Head of caudate nucleus (tissue), 42 donors: ENCODE results near the gene CTIF.

Experiments used
- DNase-seq, 42 donors: peaks; one replicate each; pipeline versions ENCODE4 v3.0.0 to v3.0.0-alpha.2; 2020 to 2021; ENCODE audit warnings: mixed read lengths in 7 of 42
- intact Hi-C: fragments of 100-400 bp; cut with DNase I; formaldehyde crosslinking; loops from one replicate; pipeline ENCODE4 v1.15.0; 2022

Gene CTIF

DNA sequence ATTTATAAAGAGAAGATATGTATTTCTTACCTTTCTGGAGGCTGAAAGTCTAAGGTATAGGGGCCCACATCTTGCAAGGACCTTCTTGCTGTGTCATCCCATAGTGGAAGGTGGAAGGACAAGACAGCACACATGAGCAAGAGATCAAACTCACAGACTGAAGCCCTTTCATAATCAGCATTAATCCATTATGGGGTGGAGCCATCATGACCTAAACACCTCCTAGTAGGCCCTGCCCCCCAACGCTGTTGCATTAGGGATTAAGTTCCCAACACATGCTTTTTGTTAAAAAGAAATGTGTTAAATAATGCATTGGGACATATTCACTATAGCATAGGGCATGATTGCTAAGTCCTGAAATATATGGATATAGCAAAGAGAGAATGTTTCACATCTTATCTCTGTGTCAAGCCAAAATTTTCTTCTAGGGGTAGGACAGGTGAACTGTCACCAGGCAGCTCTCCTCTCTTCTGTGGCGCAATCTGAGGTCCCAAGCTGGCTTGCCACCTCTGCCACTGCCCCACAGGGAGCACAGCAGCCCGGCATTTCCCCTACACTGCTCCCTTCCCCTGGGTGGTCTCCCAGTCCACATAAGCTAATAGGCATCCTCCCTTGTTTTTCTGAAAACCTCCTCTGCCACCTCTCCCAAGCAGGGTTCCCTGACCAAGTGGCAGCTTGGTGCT, 8.3 kb upstream of the CTIF start:
- DNase-seq, result no peak
- intact Hi-C loops, result no loop called here

DNA sequence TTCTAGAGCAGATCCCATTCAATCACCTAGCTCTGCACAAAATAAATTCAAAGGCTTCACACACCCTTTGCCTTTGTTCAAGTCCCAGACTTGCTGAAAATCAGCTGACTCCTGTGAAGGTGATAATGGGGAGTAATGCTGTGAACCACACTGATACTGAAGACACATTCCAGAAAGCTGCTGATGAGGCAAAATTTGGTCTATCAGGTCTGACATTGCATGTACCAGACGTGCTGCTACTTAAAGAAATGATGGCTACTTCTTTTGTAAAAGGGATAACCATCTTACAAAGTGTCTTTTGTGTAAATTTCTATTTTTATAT, 7.8 kb upstream of the CTIF start:
- no peak for DNase-seq
- intact Hi-C loops, result no loop called here

DNA sequence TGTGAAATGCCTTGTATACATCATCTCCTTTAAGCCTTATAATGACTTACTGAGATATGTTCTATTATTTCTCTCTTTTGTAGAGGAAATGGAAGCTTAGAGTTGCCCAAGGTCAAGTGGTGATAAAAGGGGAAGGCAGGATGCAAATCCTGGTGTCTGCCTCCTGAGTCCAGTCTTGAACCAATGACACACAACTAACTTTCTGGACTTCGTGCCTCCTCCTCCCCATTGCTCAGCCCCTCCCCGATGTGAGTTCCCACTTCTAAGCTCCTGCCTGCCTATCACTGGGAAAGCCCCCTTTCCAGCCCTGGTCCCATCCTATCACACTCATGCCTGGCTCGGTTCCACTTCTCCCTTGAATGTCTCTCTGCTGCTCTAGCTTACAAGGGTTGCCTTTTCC, 6.9 kb upstream of the CTIF start:
- intact Hi-C loops, result no loop called here
- DNase-seq, result no peak

GRCh38 chr18:48533340-48534070, 5.3 kb upstream of the CTIF start:
- DNase-seq, result no peak
- intact Hi-C loops, result no loop called here

- intact Hi-C loops, result no loop called here
- no peak for DNase-seq
Observed at GRCh38 chr18:48534364-48534763, 4.5 kb upstream of the CTIF start.

- intact Hi-C loops, result loop anchor here (5.0 kb wide), 1 partner anchor 59 kb away; no protein-coding TSS in a partner anchor
- no peak for DNase-seq
Observed at GRCh38 chr18:48535956-48536355, 2.9 kb upstream of the CTIF start.

- intact Hi-C loops, result loop anchor here (5.0 kb wide), 1 partner anchor 59 kb away; no protein-coding TSS in a partner anchor
- no peak for DNase-seq
Observed at GRCh38 chr18:48536516-48536915, 2.3 kb upstream of the CTIF start.

DNA sequence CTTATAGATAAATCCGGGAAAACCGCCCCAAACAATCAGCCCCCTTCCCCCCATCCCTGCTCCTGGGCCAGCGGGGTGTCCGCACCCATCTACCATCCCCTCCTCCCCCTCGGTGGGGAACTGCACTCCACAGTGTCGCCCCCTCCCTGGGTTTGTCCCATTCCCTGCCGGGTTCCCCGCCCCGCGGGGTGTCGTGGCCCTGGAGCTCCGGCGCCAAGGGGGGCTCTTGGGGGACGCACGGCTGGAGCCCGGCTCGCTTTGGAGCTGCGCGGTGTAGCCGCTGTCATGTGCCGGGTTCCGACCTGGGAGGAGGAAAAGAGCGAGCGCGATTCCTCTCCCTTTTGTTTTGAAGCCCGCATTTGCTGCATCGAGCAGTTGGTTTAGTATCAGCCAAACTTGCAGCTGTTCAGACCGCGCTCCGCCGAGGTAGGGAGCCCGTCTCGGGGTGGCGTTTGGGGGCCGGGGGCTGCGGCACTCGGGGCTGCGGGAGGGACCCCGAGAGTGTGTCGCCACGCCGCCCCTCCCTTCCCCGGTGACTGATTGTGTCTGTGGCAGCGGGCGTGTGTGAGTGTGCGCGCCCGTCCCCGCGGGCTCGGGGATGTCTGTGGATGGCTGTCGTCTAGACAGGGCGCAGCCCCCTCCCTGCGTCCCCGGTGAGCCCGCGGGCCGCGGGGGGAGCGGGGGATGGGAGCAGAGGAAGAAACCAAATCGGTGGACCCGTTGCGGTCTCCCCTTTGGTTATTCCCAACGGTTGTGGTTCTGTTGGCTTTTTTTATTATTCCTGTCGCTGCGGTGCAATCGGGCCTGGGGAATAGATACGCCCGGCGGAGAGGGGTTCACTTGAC, 797 bp downstream of the CTIF start:
- intact Hi-C loops, result loop anchor here (5.0 to 10.0 kb wide), 2 partner anchors 62 to 75 kb away; no protein-coding TSS in a partner anchor
- peak in 41 of 42 donors; percentile 43 to 83 (median 66) for DNase-seq

DNA sequence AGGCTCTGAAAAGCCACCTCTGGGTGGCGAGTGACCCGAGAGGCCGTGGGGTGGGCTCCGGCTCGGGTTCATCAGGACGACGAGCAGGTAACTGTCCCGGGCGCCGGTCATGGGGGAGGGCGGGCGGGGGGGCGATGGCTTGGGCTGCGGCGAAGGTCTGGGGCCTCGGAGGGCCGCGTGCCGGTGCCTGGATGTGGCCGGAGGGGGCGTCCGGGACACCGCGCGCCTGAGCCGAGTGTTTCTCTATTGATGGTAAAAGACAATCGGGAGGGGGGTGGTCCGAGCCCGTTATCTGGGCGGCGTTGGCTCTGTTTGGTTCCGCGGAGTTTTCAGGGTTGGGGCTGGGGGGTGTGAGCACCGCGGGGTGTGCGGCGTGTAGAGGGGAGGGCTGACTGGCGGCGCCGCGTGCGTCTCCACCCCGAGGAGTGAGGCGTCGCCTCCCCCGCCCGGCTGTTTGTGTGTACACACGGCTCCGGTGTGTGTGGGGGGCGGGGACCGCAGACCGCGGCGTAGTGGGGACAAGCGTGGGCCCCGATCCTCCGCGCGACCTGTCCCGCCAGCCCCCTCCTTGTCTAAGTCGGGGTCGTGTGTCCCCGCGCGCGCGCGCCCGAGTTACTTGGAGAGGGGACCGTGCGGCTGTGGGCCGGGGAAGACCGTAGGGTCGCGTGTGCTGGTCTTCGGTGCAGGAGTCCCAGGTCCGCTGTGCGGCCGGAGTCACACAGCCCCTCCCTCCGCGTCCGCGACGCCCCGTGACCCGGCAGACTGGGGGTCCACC, 1.6 kb downstream of the CTIF start:
- intact Hi-C loops, result loop anchor here (10.0 kb wide), 1 partner anchor 74 kb away; no protein-coding TSS in a partner anchor
- DNase-seq, result peak in 41 of 42 donors; percentile 38 to 86 (median 69)

DNA sequence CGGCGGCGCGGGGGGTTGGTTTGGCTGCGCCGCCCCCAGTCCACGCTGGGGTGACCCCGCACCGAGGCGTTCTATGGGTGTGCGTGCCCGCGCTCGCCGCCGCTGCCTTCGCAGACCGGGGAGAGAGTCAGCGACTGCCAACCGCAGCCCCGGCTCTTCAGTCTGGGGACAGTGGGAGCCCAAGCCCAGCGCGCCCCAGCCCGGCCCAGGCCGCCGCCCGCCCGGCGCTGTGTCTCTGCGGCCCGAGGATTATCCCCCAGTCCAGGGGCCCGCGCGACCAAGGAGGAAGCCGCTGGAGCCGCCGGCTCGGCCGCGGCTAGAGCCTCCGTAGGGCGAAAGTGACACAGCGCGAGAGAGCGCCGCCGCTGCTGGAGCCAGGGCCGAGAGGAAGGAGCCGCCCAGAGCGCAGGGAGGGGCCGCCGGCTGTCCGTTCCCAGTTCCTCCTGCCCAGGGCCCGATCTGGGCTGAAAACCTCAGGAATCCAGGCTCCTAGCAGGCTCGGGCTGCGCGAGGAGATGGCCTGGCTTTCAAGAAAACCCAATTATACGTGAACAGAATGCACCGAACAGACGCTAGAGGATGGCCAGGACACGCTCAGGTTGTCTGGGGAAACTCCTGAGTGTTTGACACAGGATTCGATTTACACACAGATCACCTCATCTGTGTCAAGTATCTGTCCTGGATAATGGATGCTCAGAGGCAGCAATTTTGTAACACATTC, 2.4 kb downstream of the CTIF start:
- intact Hi-C loops, result loop anchor here (10.0 kb wide), 1 partner anchor 74 kb away; no protein-coding TSS in a partner anchor
- peak in 41 of 42 donors; percentile 40 to 89 (median 76) for DNase-seq

DNA sequence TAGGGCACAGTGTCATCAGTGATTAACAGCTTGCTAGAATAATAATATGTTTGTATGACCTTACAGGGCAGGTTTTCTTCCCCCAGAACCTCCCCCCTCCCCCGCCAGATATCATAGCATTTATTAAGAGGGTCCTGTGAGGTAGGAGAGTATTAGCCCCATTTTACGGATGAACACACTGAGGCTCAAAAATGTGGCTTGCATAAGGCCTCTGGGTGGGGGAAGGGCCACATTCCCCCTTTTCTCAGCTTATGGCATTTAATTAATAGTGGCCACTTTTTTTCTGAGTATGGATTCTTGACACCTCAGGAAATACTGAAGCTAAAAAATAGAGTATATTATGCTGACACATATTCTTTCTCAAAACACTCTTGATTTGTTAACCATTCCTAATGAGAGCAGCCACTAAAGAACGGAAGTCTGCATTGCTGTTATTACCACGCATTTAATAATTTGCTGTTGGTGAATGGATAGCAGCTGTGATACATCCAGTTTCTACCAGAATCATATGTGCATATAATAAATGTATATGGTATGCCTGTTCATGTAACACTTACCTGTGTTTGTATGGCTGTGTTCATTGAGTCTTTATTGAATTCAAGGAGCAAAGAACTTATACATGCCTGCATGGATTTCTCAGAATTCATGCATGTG, 3.0 kb downstream of the CTIF start:
- no peak for DNase-seq
- intact Hi-C loops, result loop anchor here (10.0 kb wide), 1 partner anchor 73 kb away; no protein-coding TSS in a partner anchor

DNA sequence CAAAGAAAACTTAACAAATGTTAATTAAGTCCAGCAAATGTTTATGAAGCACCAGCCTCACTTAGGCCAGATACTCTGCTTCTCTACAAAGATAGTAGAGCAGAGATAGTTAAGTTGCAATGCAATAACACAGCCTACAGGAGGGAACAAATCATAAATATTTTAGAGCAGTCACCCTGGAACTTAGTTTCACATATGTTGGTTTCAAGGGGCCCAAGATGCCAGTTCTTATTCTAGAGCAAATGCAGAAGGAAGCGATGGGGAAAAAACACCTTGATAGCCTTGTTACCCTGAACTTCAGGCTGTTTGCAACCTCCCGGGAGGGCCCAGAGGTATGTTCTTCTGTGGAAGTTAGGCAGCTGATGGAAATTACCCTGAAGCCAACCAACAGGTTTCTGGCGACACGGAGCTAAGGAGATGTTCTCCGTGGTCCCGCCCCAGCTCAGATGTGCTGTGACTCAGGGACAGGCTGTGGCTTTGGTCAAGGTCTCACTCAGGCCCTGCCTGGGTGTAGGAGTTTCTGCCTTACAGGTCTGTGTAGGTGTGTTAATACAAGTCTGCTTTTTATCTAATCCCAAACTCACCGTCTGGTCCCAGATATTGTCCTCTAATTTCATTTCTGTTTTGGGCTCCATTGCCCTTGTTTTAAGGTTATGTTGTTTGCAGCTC, 3.8 kb downstream of the CTIF start:
- intact Hi-C loops, result loop anchor here (10.0 kb wide), 1 partner anchor 72 kb away; no protein-coding TSS in a partner anchor
- peak in 2 of 42 donors; percentile 33 to 43 for DNase-seq

DNA sequence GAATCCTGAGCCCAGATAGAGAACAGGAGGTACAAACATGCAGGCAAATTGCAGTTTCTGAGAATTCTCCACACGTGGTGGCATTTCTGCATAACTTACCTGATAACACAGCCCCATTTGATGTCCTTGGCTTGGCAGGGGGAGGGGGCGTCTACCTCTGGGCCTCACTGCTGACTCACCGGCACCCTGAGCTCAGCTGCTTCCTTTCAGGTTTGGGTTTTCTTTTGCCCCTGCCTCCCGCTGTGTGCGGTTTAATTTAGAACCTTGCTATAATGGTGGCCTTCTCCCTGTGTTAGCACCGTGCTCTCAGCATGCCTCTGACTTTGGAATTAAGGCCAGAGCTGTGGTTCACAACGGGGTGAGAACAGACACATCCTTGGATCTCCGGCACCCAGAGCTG, 4.4 kb downstream of the CTIF start:
- intact Hi-C loops, result loop anchor here (10.0 kb wide), 1 partner anchor 72 kb away; no protein-coding TSS in a partner anchor
- peak in 1 of 42 donors; percentile 42 for DNase-seq

DNA sequence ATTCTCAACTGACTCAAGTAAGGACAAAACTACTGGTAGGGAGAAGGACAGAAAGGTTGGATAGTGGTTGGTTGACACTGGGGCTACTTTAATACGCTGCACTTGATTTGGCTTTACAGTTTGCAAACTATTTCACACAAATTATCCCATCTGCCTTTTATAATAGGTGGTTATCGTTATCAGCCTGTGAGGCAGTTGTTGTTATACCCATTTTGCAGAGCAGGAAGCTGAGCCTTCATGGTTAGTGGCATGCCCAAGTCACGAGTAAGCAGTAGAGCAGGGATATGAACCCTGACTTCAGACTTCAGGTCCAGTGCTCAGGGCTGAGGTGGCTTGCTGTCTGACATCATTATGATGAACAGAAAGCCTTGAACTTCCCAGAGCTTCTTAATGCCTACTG, 5.3 kb downstream of the CTIF start:
- intact Hi-C loops, result loop anchor here (10.0 kb wide), 1 partner anchor 71 kb away; no protein-coding TSS in a partner anchor
- DNase-seq, result no peak

DNA sequence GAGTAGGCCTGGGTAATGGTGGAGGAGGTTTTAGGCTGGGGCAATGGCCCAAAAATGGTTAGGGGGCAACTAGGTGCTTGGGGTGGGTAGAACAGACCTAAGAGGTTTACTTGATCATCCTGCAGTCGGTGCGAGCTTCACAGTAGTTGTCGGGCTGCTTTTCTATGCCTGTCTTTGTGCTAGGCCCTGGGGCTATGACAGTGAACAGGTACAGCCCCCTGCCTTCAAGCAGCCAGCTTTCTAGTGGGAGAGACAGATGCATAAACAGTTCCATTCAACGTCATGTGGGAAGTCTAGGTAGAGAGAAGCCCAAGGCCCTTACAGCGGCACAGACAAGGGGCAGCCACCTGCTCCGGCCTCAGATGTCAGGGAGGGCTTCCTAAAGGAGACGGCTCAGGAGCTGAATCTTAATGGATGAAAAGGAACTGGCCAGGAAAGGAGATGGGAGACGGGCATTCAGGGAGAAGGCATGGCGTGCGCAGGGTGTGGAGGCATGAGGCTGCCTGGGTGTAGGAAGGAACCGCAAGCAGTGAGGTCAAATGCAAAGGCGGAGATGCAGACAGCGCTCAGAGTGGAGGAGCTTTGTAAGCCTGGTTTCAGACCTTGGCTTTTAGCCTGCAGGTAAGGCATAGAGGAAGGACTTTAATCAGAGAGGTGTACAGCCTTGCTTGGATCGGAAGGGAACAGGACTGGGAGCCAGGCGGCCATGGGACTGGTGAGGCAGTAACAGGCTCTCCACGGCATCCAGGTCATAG, 6.0 kb downstream of the CTIF start:
- intact Hi-C loops, result loop anchor here (5.0 to 10.0 kb wide), 2 partner anchors 70 to 117 kb away; no protein-coding TSS in a partner anchor
- DNase-seq, result peak in 6 of 42 donors; percentile 17 to 64 (median 41)

- intact Hi-C loops, result loop anchor here (5.0 to 10.0 kb wide), 2 partner anchors 69 to 116 kb away; no protein-coding TSS in a partner anchor
- peak; percentile 68 to 94 (median 86) for DNase-seq
Observed at GRCh38 chr18:48545757-48546321, 7.0 kb downstream of the CTIF start.
